Epithelial cell of umbilical artery (primary cell): ENCODE data around the gene KRT33A. TPM values are rescaled to one million over a fixed set of nuclear protein-coding genes. Genes with fewer than 3 reads are reported as not detected.

Source experiments
- total RNA-seq: library from RNA; depleted of rRNA; stranded (reverse); fragments of >200 nt; gene quantifications from 2 replicates; pipeline ENCODE4 v1.2.3, GENCODE V29; 2014

Gene KRT33A
- total RNA-seq: not detected in 2 replicates

DNA sequence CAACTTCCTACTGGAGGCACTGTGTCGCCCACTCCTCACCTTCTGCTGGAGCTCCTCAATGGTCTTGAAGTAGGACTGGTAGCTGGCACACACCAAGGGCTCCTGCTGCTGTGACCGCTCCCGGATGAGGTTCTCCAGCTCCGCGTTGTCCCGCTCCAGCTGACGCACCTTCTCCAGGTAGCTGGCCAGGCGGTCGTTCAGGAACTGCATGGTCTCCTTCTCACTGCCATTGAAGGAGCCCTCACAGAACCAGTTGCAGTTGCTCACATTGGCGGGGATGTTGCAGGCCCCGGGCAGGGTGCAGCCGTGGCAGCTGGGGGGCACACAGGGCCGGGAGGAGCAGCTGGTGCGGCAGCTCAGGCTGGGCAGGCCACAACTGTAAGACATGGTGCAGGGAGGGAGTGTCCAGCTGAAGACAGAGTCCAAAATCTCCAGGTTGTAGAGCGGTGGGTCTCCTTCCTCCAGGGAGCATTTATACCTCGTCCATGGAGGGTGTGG lies at the start of gene KRT33A:
KRT33A (minus strand) TSS at position 448 of the 498 bp plus-strand sequence; CDS start at position 387, 61 bp downstream.

GRCh38 chr17:41396996-41397660 lies 46.5 kb upstream of the KRT33A start, which contains the start of gene KRT31:
KRT31 (minus strand) TSS chr17:41397608; CDS start chr17:41397539, 69 bp downstream.

DNA sequence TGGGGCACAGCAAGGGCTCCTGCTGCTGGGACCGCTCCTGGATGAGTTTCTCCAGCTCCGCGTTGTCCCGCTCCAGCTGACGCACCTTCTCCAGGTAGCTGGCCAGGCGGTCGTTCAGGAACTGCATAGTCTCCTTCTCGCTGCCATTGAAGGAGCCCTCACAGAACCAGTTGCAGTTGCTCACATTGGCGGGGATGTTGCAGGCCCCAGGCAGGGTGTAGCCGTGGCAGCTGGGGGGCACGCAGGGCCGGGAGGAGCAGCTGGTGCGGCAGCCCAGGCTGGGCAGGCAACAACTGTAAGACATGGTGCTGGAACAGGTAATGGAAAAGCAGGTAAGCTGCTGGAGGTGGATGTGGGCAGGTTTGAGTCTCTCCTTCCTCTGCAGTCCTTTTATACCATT lies 31.3 kb upstream of the KRT33A start, which contains the start of gene KRT34:
KRT34 (minus strand) TSS at position 364 of the 400 bp plus-strand sequence; CDS start at position 304, 60 bp downstream.

GRCh38 chr17:41369713-41370112 lies 19.1 kb upstream of the KRT33A start, which contains the start of gene KRT33B:
KRT33B (minus strand) TSS chr17:41369813; CDS start chr17:41369750, 63 bp downstream.

GRCh38 chr17:41315204-41315794 lies 35.3 kb downstream of the KRT33A start, which contains the start of gene KRTAP17-1:
KRTAP17-1 (minus strand) TSS chr17:41315710; CDS start chr17:41315650, 60 bp downstream.

DNA sequence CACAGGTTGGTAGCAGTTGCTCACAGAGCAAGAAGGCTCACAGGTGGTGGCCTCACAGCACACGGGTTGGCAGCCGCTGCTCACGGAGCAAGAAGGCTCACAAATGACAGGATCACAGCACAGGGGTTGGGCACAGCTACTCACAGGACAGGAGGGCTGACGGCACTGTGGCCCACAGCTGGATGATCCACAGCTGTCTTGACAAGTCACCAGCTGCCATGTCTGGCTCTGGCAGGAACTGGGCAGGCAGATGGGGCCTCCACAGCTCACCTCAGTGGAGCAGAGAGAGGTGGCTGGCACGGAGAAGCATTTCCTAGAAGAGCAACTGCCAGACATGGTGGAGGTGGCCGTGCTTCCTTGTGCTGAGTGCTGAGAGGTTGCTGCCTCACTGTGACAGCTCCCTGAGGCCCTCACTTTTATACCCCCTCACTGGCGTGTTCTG lies 41.7 kb downstream of the KRT33A start, which contains the start of gene KRTAP16-1:
KRTAP16-1 (minus strand) TSS at position 392 of the 442 bp plus-strand sequence; CDS start at position 336, 56 bp downstream.

DNA sequence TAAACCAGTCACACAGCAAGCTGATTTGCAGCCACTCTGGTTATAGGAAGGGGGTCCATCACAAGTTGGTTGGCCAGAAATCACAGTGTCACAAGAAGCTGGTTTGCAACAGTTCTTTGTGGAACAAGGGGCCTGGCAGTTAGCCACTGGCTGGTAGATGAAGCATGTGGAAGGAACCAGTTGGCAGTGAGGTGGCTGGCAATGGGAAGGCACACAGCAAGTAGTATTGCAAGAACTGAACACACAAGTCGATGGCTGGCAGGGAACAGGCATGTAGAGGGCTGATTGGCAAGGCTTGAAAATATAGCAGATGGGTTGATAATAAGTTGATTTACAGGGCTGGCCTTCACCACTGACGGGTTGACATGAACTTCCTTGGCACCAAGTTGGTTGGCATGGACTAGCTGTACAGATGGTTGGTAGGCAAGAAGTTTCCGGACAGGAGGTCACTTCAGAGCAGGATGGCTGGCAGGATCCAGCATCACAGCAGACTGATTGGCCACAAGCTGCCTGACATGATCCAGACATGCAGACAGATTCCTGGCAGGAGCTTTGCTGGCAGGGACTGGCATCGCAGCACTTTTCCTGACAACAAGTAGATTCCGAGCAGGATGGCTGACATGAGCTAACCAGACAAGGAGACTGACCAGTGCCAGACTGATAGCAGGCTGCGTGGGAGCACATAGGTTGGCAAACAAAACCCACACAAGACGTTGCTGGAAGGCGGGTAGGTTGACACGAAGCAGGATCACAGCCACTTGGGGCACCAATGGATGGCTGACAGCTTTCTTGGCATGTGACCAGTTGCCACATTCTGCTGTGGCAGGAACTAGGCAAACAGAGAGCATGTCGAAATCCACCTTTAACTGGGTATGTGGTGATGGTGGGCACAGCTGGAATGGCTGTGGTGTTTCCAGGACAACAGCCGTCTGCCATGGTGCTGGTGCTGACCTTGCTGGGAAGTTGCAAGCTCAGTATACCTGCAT lies 48.4 kb downstream of the KRT33A start, which contains the start of gene KRTAP29-1:
KRTAP29-1 (minus strand) TSS at position 936 of the 986 bp plus-strand sequence; CDS start at position 936, 0 bp downstream.

Other genes with a start within 250 kb of the KRT33A start
- not detected in 2 replicates for gene KRTAP4-16, start 248.6 kb downstream of the KRT33A start, total RNA-seq
- gene KRTAP4-9, start 245.4 kb downstream of the KRT33A start, total RNA-seq: not detected in 2 replicates
- gene KRTAP4-11, start 232.5 kb downstream of the KRT33A start, total RNA-seq: not detected in 2 replicates
- gene KRTAP4-12, start 226.6 kb downstream of the KRT33A start, total RNA-seq: not detected in 2 replicates
- not detected in 2 replicates for gene KRTAP4-6, start 210.3 kb downstream of the KRT33A start, total RNA-seq
- not detected in 2 replicates for gene KRTAP4-5, start 201.0 kb downstream of the KRT33A start, total RNA-seq
- gene KRTAP4-4, start 190.1 kb downstream of the KRT33A start, total RNA-seq: not detected in 2 replicates
- not detected in 2 replicates for gene KRTAP4-3, start 182.6 kb downstream of the KRT33A start, total RNA-seq
- not detected in 2 replicates for gene KRTAP4-2, start 172.6 kb downstream of the KRT33A start, total RNA-seq
- not detected in 2 replicates for gene KRTAP4-1, start 165.9 kb downstream of the KRT33A start, total RNA-seq
- not detected in 2 replicates for gene KRTAP9-1, start 160.9 kb downstream of the KRT33A start, total RNA-seq
- not detected in 2 replicates for gene KRTAP9-2, start 124.2 kb downstream of the KRT33A start, total RNA-seq
- not detected in 2 replicates for gene KRTAP9-3, start 118.4 kb downstream of the KRT33A start, total RNA-seq
- not detected in 2 replicates for gene KRTAP9-8, start 112.8 kb downstream of the KRT33A start, total RNA-seq
- gene KRTAP9-4, start 101.1 kb downstream of the KRT33A start, total RNA-seq: not detected in 2 replicates
- not detected in 2 replicates for gene KRTAP9-9, start 95.4 kb downstream of the KRT33A start, total RNA-seq
- gene KRTAP9-6, start 85.5 kb downstream of the KRT33A start, total RNA-seq: not detected in 2 replicates
- gene KRTAP9-7, start 75.1 kb downstream of the KRT33A start, total RNA-seq: not detected in 2 replicates
- gene KRTAP29-1, start 48.0 kb downstream of the KRT33A start, total RNA-seq: not detected in 2 replicates
- not detected in 2 replicates for gene KRTAP16-1, start 41.5 kb downstream of the KRT33A start, total RNA-seq
- gene KRTAP17-1, start 35.1 kb downstream of the KRT33A start, total RNA-seq: not detected in 2 replicates
- gene KRT33B, start 19.0 kb upstream of the KRT33A start, total RNA-seq: not detected in 2 replicates
- 0.91 TPM in 1 of 2 replicates, not detected in the other for gene KRT34, start 31.5 kb upstream of the KRT33A start, total RNA-seq
- gene KRT31, start 46.8 kb upstream of the KRT33A start, total RNA-seq: not detected in 2 replicates
- not detected in 2 replicates for gene KRT37, start 73.8 kb upstream of the KRT33A start, total RNA-seq
- gene KRT38, start 90.2 kb upstream of the KRT33A start, total RNA-seq: not detected in 2 replicates
- gene KRT32, start 116.6 kb upstream of the KRT33A start, total RNA-seq: not detected in 2 replicates
- not detected in 2 replicates for gene KRT35, start 130.3 kb upstream of the KRT33A start, total RNA-seq
- not detected in 2 replicates for gene KRT36, start 139.1 kb upstream of the KRT33A start, total RNA-seq
- gene KRT13, start 154.8 kb upstream of the KRT33A start, total RNA-seq: not detected in 2 replicates
- gene KRT15, start 168.1 kb upstream of the KRT33A start, total RNA-seq: 0.65 and 1.1 TPM in 2 replicates
- 23.1 and 78.7 TPM in 2 replicates for gene KRT19, start 177.5 kb upstream of the KRT33A start, total RNA-seq
- gene KRT9, start 221.2 kb upstream of the KRT33A start, total RNA-seq: not detected in 2 replicates
- not detected in 2 replicates for gene KRT14, start 236.1 kb upstream of the KRT33A start, total RNA-seq